ENCODE data around the gene FRYL.

GRCh38 chr4:48739560-48740019, 40.5 kb downstream of the FRYL start:
- no peak for TF ChIP-seq CTCF (IDR thresholded peaks at IDR 0.05; ENCODE audit: insufficient read depth, low read length)
- TF ChIP-seq POLR2AphosphoS5 (IDR thresholded peaks at IDR 0.05; ENCODE audit: low read depth) = no peak
